ENCODE results near the gene BUD13.

- TF ChIP-seq CTCF (IDR thresholded peaks at IDR 0.05) (no peak), POLR2A (IDR thresholded peaks at IDR 0.05) (no peak)
Observed at GRCh38 chr11:116702772-116703385, 69.9 kb downstream of the BUD13 start.

Measured in uterus (tissue), 2 donors.